ENCODE data around the gene CD93. TPM values are rescaled to one million over a fixed set of nuclear protein-coding genes. Genes with fewer than 3 reads are reported as not detected.

CD93 gene
- total RNA-seq, 1 donor from 2014 or later: 41.0 TPM

GRCh38 chr20:23048283-23049200 is 37.6 kb downstream of the CD93 start:
- ATAC-seq (peak; percentile 58), DNase-seq (peak; percentile 81)
- intact Hi-C loops (cut with micrococcal nuclease): no loop called here

DNA sequence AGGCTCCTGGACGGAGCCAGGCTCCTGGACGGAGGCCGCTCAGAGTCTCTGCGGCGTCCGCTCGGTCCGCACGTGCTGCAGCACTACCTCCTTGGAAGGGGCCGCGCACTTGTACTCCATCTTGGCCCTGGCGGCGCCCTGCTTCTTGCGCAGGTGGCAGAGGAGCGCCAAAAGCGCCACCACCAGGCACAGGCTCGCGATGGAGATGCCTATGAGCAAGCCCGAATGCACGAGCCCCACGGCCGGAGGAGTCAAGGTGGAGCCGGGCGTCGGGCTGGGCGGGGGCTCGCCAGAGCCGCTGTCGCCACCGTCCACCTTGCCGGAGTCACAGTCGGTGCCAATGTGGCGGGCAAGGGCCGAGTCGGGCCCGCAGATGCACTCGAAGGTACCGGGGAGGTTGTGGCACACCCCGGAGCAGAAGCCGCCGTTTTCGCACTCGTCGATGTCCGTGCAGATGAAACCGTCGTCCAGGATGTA is 38.3 kb downstream of the CD93 start:
- intact Hi-C loops (cut with micrococcal nuclease): no loop called here
- no peak for ATAC-seq
- peak; percentile 57 for DNase-seq

GRCh38 chr20:23047001-23047737 is 39.0 kb downstream of the CD93 start:
- ATAC-seq (no peak), DNase-seq (no peak)

GRCh38 chr20:23046431-23046830 is 39.7 kb downstream of the CD93 start:
- DNase-seq: no peak
- no peak for ATAC-seq
- intact Hi-C loops (cut with micrococcal nuclease): no loop called here

More at GRCh38 chr20:23047001-23047737, 39.0 kb downstream of the CD93 start:
- intact Hi-C loops (cut with micrococcal nuclease): no loop called here

- intact Hi-C loops (cut with micrococcal nuclease): no loop called here
- no peak for ATAC-seq
- DNase-seq: no peak
Measured at GRCh38 chr20:23043376-23043775, 42.7 kb downstream of the CD93 start.

DNA sequence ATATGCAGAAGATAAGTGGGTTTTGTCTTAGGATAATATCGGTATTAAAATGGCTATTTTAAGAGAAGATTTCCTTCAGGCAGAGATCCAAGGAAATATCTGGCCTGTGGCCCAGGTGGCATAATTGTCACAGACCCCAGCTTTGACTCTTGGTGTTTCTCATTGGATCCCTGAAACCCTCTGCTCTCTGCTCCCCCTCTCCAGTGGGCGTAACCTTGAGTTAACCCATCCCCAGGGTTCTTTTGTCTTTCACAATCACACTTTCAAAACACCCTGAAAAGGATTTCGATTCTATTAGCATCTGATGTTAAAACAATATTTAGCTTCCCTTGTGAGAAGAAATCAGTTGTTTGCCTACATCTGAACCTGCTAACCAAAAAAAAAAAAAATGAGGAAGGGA is 43.9 kb downstream of the CD93 start:
- ATAC-seq (no peak), DNase-seq (no peak)
- intact Hi-C loops (cut with micrococcal nuclease): no loop called here

GRCh38 chr20:23039885-23040508 is 46.1 kb downstream of the CD93 start:
- no peak for DNase-seq
- intact Hi-C loops (cut with micrococcal nuclease): no loop called here
- ATAC-seq: no peak

GRCh38 chr20:23039136-23039875 is 46.8 kb downstream of the CD93 start:
- intact Hi-C loops (cut with micrococcal nuclease): no loop called here
- ATAC-seq: no peak
- DNase-seq: no peak

GRCh38 chr20:23037017-23037481 is 49.1 kb downstream of the CD93 start:
- intact Hi-C loops (cut with micrococcal nuclease): no loop called here
- no peak for ATAC-seq

DNA sequence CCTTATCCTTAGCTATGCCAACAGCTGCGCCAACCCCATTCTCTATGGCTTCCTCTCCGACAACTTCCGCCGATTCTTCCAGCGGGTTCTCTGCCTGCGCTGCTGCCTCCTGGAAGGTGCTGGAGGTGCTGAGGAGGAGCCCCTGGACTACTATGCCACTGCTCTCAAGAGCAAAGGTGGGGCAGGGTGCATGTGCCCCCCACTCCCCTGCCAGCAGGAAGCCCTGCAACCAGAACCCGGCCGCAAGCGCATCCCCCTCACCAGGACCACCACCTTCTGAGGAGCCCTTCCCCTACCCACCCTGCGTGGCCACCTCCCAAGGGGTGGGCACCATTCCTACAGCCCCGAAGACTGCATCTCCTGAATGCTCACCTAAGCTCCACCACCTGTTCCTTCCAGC is 49.8 kb downstream of the CD93 start:
- ATAC-seq (no peak), DNase-seq (no peak)
- intact Hi-C loops (cut with micrococcal nuclease): no loop called here

More at GRCh38 chr20:23037017-23037481, 49.1 kb downstream of the CD93 start:
- DNase-seq: no peak

DNA sequence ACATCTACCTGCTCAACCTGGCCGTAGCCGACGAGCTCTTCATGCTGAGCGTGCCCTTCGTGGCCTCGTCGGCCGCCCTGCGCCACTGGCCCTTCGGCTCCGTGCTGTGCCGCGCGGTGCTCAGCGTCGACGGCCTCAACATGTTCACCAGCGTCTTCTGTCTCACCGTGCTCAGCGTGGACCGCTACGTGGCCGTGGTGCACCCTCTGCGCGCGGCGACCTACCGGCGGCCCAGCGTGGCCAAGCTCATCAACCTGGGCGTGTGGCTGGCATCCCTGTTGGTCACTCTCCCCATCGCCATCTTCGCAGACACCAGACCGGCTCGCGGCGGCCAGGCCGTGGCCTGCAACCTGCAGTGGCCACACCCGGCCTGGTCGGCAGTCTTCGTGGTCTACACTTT is 50.4 kb downstream of the CD93 start:
- DNase-seq: no peak
- ATAC-seq: no peak
- intact Hi-C loops (cut with micrococcal nuclease): no loop called here

GRCh38 chr20:23034721-23035671 is 51.1 kb downstream of the CD93 start, which contains the start of gene SSTR4:
Gene SSTR4 (plus strand): TSS chr20:23035312. CDS start chr20:23035484, 172 bp downstream.
- intact Hi-C loops (cut with micrococcal nuclease): no loop called here
- peak; percentile 29 for ATAC-seq
- DNase-seq: no peak

GRCh38 chr20:23033918-23034317 is 52.2 kb downstream of the CD93 start:
- no peak for DNase-seq
- no peak for ATAC-seq
- intact Hi-C loops (cut with micrococcal nuclease): no loop called here

DNA sequence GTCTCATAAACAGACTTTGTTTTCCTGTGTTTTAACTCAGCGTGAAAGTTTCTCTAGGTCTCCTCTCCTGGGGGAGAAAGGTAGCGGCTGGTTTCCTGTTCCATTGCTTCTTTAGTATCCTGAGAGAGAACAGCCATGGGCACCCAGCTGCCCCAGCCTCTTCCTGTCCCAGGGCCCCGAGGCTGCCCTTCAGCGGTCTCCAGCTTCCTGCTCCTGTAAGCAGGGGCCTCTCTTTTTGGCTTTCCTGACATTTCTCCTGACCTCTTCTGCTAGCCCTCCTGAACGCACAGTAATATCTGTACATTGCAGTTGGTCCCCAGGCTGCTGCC is 53.4 kb downstream of the CD93 start:
- no peak for ATAC-seq
- intact Hi-C loops (cut with micrococcal nuclease): no loop called here
- DNase-seq: no peak

DNA sequence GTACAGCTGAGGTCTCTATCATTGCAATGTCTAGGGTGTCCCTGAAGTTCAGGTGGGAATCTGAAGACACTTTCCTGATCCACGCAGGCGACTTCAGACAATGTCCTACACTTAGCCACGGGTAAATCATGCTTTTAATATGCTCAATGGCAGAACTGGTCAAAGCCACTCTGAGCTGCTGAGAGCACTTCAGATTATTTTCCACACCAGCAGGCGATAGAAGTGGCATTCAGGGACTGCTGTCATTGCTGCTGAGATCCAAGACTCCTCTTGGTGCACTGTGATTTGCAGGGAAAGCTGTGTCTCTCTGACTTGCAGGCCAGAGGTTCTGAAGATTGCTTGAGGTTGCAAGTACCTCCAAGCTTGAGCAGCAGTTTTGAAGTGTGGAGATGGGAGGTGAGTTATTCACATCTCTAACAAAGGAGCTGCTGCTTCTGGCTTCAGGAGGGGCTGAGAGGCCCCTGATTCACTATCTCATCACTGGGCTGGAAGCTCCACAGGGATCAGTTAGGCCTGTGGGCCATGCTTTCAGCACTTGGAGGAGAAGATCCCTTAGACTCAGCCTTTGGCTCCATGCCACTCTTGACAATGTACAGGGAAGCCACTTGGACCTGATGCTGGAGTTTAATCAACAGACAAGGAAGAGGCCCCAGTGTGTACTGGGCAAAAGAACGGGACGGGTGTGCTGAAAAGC is 53.9 kb downstream of the CD93 start:
- DNase-seq: no peak
- intact Hi-C loops (cut with micrococcal nuclease): no loop called here
- ATAC-seq: peak; percentile 93

DNA sequence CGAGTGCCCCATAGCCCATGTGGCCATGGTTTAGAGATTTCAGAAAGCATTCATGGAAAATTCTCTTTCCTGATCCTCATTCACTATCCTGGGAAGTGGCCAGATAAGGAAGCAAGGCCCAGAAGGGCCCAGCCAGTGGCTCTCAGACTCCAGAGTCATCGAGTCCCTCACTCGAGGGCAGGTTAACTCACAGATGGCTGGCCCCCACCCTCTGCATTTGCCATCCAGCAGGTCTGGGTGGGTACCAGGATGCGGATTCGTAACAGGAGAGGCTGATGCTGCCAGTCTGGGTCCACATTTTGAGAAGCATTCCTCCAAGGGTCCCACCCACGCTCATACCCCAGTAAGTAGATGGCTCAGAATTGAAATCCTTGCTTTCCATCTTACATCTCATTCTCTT is 54.8 kb downstream of the CD93 start:
- no peak for ATAC-seq
- no peak for DNase-seq
- intact Hi-C loops (cut with micrococcal nuclease): no loop called here
